ENCODE measurements around the gene DENND2C.
"Not testable (repeated sequence)": the region's sequence is repeated elsewhere in the genome, so short reads cannot be mapped to it uniquely, and the experiment has no call there.

Gene DENND2C

GRCh38 chr1:114595602-114596001, 74.2 kb downstream of the DENND2C start:
- DNase-seq, result no peak

- no peak for DNase-seq
Observed at GRCh38 chr1:114594046-114594445, 75.8 kb downstream of the DENND2C start.

- no peak for DNase-seq
Observed at GRCh38 chr1:114589122-114589521, 80.7 kb downstream of the DENND2C start.

- DNase-seq, result no peak
Observed at GRCh38 chr1:114588196-114588689, 81.6 kb downstream of the DENND2C start.

- no peak for DNase-seq
Observed at GRCh38 chr1:114587203-114587991, 82.5 kb downstream of the DENND2C start.

- DNase-seq, result no peak
Observed at GRCh38 chr1:114586513-114587047, 83.3 kb downstream of the DENND2C start.

- no peak for DNase-seq
Observed at GRCh38 chr1:114585231-114585630, 84.6 kb downstream of the DENND2C start.

GRCh38 chr1:114581335-114582287, 88.2 kb downstream of the DENND2C start, which contains the start of gene BCAS2:
TSS of gene BCAS2 (minus strand) at chr1:114581615. CDS start at chr1:114581591, 24 bp downstream.
- peak; percentile 96 for DNase-seq

GRCh38 chr1:114574365-114574764, 95.5 kb downstream of the DENND2C start:
- DNase-seq, result no peak

- no peak for DNase-seq
Observed at GRCh38 chr1:114564141-114564540, 105.7 kb downstream of the DENND2C start.

GRCh38 chr1:114562978-114563510, 106.8 kb downstream of the DENND2C start:
- not testable (repeated sequence) for DNase-seq

- DNase-seq, result no peak
Observed at GRCh38 chr1:114561333-114561732, 108.5 kb downstream of the DENND2C start.

GRCh38 chr1:114559356-114559755, 110.5 kb downstream of the DENND2C start:
- DNase-seq, result no peak

- DNase-seq, result no peak
Observed at GRCh38 chr1:114558544-114558943, 111.3 kb downstream of the DENND2C start.

- peak; percentile 61 for DNase-seq
Observed at GRCh38 chr1:114554577-114554976, 115.3 kb downstream of the DENND2C start.

- DNase-seq, result no peak
Observed at GRCh38 chr1:114552106-114552639, 117.7 kb downstream of the DENND2C start.

- DNase-seq, result peak; percentile 70
Observed at GRCh38 chr1:114551400-114551799, 118.4 kb downstream of the DENND2C start.

- peak; percentile 73 for DNase-seq
Observed at GRCh38 chr1:114550336-114550735, 119.5 kb downstream of the DENND2C start.

- DNase-seq, result no peak
Observed at GRCh38 chr1:114549137-114549536, 120.7 kb downstream of the DENND2C start.

- DNase-seq, result no peak
Observed at GRCh38 chr1:114547076-114547475, 122.8 kb downstream of the DENND2C start.

- DNase-seq, result no peak
Observed at GRCh38 chr1:114545796-114546195, 124.1 kb downstream of the DENND2C start.

- no peak for DNase-seq
Observed at GRCh38 chr1:114545315-114545714, 124.5 kb downstream of the DENND2C start.

- no peak for DNase-seq
Observed at GRCh38 chr1:114540821-114541220, 129.0 kb downstream of the DENND2C start.

Measured in islet precursor cell (in vitro differentiated cells).